ELF-1 (cell line): ENCODE data around the gene ELMOD1.
A peak's percentile ranks its signal among the peaks of the same experiment; 100 is the strongest.

Source experiments
- DNase-seq: peaks from one replicate; pipeline ENCODE4 v3.0.0-alpha.2; 2016; ENCODE audit warnings: low read depth, low spot score

ELMOD1 gene

DNA sequence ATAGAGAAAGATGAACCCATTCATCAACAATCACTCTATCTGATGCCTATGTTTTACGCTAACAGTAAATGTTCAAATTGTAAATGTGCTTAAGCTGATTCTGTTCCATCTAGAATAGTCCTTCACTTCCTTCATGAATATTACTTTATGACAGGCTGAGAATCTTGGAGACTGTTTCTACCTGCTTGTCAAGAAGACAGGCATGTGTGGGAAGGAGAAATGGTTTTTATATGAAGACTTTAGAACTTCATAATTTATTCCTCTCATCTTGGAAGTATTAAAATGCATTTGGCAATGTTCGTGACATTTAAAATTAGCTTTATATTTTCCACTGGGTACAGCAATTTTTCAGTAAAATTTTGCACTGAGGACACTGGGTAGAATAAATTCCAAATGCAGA, 41.0 kb downstream of the ELMOD1 start:
- no peak for DNase-seq

DNA sequence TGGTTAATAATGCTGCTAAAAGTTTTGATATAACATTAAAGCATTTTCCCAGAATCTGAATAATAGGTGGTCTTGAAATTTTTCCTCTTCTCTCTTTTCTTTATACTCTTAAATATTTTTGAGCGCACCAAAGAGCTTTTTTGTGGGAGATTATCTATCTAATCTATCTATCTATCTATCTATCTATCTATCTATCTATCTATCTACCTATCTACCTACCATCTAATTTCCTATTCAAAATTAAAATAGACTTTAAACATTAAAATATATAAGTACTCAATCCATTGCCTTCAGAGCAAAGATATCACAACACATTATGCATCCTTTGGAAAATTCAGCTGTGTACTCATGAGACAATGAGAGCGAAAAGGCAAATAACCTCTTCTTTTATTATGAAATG, 55.8 kb downstream of the ELMOD1 start:
- DNase-seq, result no peak

DNA sequence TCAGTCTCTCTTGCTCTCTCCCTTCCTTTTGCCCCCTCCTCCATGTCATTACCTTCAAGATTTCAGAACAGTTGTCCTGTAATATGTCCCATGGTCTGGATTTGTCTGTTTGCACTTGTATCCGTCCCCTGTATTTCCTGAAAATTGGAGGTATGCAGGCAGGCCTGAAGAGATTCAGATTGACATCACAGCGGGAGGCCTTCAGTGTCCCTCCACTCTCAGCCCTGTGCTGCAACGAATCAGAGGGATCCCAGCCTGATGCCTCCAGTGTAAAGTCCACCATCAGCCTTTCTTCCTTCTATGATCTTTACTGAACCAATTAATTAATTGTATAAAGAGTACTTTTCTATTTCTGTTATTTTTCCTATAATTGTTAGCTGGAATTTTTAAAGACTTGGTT, 57.3 kb downstream of the ELMOD1 start:
- peak; percentile 20 for DNase-seq

DNA sequence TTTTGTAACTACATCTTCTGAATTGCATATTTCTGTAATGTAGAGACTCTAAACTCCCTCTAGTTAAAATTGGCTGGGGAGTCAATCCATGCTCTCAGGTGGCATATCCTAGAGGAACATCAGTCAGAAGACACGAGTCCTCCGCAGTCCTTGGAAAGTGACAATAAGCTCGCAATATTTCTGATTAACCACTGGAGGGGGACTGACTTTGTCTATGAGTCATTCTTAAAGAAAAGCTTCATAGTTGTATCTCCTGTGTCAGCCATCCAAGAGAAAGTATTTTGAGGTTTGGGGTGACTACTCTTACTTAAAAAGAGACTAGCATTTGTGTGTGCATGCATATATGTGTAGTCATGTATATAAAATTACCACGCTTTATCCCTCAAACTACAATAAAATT, 60.7 kb downstream of the ELMOD1 start:
- DNase-seq, result no peak

DNA sequence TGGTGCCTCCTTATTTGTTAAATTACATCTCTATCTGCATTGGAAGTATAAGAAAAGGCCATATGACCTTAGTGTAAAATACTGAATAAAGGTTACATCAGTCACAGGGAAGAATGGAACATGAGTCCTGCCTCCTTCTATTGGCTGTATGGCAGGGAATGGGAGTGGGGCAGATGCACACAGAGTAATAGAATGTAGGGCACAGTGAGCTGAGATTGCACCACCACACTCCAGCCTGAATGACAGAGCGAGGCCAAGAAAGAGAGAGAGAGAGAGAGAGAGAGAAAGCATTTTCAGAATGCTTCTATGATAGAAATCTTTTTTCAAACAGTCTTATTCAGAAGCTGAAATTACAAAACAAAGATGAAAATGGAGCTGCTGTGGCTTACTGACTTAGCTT, 62.1 kb downstream of the ELMOD1 start:
- DNase-seq, result no peak

DNA sequence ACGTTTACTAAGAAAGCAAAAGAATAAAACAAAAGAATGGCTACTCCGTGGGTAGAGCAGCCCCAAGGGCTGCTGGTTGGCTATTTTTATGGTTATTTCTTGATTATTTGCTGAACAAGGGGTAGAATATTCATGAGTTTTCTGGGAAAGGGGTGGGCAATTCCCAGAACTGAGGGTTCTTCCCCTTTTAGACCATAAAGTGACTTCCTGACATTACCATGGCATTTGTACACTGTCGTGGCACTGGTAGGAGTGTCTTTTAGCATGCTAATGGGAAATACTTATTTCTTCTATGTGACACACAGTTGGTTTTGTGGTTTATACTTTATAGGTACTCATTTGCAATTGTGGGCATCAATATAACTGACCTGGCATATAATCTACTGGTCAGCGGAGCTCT, 64.7 kb downstream of the ELMOD1 start:
- DNase-seq, result no peak

DNA sequence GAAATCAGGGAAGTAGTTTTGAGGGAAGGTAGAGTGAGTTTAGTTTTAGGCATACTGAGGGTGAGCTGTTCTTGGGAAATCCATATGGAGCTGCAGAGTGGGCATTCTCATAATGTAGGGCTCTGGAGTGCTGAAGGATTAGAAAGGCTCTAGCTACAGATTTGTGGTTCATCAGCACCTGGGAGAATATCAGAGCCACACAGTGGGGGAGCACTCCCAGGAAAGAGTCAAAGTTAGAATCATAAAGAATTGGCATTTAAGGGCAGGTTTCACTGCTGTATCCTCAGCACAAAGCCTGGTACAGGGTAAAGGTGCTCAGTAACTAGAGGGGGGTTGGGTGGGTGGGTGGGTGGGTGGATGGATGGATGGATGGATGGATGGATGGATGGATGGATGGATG, 68.4 kb downstream of the ELMOD1 start:
- DNase-seq, result no peak

DNA sequence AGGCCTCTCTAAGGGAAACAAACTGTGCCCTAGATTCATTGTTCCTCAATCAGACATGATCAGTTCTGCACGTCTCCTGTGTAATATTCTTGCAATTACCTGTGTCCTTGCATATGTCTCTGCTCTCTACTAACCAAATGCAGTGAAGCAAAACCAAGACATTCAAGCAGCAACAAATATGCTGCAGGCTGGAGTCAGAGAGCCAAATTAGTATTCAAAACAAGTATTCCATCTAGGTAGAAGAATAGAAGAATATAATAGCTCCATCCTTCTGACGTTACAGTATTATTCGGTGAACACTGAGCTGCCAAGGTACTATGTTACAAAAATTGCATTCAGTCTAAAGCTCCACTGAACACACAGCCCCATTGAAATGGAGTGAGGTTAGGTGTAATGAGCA, 69.1 kb downstream of the ELMOD1 start:
- no peak for DNase-seq

DNA sequence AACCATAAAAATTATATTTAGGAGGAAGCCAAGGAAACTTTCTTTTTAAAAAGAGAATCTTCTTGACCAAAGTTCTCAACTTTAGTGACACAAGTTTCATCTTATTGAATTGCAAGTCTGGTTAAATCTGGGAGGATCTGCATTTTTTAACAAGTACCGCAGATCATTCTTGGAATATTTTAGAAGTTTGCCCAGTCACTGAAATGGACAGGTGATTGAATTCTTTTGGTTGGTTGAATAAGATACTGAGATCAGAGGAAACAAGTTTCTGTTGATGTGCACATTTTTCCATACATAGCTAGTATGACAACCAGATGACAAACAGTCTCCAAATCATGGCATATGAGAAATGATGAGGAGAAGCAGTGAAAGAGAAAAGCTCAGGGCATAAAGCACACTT, 70.7 kb downstream of the ELMOD1 start:
- DNase-seq, result no peak

DNA sequence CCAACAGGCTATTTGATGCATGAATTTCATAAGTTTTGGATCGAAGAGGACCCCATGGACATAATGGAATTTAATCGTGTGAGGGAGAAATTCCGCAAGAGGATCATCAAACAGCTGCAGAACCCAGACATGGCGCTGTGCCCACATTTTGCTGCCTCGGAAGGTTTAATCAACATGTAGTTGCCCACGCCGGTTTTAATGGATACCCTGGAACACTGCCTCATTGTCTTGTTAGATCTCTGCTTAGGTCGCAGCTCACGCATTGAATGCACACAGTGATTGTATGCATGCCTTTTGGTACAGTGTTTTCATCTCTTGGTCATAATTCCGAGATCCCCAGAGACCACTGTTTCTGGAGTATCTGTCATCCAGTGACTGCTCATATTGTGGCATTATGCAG, 74.1 kb downstream of the ELMOD1 start:
- DNase-seq, result no peak

DNA sequence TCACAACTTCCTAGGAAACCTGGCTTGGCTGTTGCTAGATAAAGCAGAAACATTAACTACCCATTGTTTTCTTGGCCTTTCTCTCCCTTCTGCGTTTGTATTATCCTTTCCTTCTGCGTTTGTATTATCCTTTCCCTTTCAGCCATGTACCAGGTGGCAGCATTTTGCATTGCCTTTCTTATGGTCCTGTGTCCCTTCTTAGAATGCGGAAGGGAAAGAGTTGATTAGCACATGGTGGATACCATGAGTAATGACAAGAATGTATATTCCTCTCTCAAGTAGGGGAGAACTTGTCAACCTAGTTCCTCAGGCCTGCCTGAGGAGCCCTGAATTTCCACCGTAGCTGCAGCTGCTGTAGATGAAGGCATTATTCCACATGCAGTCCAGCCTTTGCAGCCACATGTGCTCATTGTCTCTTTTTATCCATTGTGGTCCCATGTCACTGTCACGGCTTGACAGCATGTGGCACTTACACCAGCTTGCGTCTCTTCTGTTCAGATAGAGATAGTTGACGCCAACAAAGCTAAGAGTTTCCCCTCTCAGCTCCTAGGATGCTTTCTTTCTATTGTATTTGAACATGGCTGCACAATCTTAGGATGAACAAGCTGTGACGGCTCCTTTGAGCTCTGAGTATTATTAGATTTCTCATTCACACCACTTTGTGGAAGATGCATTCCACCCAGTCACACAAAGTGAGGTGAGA, 76.1 kb downstream of the ELMOD1 start:
- no peak for DNase-seq

DNA sequence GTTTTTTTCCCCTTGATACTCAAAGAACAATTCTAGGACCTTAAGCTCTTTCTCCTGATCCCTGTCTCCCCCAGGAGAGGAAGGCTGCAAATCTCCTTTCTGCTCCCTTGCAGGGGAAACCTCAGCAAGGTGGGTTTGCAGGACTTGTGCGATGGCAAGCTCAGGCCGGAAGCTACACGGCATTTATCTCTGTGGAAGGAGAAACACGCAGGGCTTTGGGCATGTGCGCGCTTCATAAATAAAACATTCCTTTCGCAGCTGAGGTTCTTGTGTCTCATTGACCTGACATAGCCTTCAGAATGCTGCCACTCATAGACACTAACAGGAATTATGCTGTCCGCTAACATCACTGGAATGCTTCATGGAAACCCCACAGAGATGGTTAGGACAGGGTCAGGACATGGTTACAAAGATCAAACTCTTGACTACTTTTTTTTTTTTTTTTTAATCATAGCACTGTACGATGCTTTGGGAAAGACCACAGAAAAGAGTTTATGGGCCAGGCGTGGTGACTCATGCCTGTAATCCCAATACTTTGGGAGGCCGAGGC, 78.3 kb downstream of the ELMOD1 start:
- no peak for DNase-seq

DNA sequence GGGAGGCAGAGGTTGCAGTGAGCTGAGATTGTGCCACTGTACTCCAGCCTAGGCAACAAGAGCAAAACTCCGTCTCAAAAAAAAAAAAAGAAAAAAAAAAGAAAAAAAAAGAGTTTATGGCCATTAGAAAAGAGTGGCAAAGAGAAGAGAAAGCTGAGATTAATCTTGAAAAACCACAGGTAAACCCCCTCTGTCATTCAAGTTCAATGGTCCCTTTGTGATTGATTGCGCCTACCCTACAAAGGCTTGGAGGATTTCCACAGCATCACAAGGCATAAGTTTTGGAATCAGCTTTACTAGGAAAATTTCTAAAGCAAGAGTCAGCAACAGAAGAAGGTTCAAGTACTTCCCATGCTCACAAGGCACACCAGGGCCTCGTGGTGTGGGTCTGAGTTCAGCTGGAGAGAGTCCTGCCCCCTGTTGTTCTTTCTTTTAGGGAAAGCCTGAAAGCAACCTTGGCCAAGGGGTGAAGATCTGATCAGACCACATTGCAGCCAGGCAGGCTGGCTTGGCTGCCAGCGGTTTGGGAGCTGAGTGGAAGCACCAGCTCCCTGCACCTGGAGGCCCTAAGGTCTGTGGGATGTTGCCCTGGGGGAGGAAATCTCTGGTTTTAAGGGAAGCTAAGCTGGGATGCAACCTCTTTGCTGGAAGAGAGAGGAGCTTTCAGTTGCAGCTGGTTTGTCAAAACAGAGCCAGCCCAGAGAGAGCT, 79.1 kb downstream of the ELMOD1 start:
- DNase-seq, result peak; percentile 10

DNA sequence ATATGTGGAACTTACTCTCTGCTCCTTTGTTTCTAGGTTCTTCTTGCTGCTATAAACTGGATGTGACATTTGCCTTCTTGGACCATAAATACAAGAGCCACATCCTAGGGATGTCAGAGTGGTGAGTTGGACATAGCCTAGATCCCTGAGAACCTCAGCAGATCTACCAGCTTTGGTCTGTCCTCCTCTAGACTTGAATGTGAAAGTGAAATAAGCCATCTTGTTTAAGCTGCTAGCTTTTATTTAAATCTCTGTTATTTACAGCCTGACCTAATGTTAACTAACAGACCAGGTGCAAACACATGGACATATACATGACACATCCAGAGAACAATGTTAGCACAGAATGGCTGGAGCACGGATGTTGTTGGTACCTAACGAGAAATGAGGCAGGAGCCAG, 85.0 kb downstream of the ELMOD1 start:
- no peak for DNase-seq

DNA sequence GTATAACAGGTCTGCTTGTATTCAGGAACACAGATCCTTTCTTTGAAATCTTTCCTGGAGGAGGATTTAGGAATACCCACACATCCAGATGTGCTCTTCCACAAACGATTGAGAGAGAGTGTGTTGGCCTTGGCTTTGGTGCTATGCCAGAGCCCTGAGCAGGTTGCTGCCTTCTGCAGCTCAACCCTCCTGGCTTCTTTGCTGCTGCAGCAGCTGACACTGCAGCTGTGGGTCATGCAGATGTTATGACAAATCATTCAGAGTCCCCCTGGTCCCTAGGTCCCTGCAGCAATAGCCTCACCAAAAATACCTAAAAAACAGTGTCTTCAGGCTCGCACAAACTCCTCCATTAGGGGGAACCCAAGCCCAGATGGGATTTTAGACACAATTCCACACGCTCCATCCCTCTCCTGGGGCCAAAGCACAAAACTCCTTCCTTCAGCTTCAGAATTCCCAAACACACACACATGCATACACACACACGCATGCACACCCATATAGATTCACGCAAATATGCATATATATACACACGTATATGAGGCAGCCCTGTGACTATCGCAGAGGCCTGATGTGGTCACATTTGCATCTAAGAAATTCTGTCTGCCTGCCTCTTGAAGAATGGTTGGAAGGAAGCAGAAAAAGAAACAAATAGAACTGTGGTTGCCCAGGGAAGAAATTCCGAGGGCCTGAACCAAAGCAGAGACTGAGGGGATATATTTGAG, 85.5 kb downstream of the ELMOD1 start:
- DNase-seq, result no peak

DNA sequence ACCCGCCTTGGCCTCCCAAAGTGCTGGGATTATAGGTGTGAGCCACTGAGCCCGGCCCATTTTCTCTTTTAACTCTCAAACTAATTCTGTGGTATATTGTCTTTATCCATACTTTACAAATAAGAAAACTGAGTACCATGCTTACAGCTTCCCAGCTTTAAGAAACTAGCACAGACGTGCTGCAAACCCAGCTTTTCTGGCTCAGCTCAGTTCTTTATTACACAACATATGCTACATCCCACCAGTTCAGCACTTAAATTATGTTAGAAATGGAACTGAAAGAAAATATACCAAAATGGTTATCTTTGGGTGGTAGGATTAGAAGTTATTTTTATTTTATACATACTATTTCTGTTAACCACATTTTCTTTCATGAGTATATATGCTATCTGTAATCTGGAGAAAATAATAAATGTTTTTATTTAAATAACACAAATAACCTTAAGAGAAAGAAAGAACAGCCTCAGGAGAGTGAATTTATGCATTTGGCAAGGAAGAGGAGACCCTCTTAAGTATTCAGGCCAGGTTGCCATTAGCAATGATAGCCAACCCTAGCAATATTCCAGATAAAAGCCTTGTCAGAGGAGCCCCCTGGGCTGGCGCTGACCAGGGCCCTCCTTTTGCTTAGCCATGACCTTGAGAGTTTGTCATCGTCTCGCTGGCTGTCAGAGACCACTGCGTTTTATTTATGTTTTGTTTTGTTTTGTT, 87.1 kb downstream of the ELMOD1 start:
- no peak for DNase-seq

DNA sequence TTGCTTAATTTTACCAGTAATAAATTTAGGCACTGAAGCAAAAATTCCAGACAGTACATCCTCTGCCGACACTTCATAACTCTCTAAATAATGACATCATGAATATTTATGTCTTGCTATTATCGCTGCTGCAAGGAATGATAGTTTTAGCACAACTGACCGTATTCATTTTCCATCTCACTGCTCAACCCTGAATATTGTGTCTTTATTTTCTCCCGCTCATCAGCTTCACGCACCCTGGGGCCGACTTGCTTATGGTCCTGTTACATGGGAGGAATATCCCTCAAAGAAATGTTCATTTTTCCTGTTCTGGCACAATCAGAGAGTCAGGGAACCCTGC, 87.7 kb downstream of the ELMOD1 start:
- DNase-seq, result no peak

DNA sequence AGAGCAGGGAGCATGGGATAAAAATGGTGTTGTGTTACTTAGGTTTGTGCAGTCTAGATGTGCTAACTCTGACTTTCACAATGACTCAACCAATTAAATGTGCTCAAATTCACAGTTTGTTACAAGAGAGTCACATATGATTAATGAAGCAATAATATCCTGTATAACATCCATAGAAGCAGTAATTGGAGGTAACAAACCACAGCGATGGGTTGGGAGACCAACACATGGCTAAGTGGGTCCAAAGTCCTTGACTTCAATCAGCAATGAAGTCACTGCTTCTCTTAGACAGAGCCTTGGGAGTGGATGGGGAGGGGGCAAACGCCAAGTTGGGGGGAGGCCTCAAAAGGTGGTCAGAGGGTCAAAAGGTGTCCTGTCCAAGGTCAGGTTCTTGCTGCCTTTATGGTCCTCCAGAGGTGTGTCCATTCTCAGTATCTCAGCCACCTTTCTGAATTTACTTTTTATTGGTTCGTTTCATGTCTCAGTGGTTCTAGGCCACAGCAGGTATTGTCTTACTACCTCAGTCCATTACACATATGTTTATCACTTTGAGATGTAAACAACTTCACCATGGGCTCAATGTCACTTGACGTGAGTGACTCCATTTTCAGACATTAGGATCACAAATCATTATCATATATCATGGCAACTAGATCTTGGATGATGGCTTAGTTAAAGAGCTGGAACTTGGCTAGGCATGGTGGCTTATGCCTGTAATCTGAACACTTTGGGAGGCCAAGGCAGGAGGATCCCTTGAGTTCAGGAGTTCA, 88.5 kb downstream of the ELMOD1 start:
- DNase-seq, result no peak

DNA sequence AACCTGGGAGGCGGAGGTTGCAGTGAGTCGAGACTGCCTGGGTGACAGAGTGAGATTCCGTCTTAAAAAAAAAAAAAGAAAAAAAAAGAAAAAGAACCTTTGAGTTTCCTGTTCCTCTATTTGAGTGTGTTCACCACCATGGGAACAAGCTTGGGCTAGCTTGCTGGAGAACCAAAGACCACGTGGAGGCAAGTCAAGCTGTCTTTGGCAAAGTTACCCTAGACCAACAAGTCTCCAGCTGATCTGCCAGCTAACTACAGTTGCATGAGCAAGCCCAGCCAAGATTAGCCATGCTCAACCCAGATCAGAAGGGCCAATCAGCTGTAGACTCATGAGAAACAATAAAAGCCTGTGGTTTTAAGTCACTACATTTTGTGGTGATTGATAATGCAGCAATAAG, 91.2 kb downstream of the ELMOD1 start:
- DNase-seq, result no peak

DNA sequence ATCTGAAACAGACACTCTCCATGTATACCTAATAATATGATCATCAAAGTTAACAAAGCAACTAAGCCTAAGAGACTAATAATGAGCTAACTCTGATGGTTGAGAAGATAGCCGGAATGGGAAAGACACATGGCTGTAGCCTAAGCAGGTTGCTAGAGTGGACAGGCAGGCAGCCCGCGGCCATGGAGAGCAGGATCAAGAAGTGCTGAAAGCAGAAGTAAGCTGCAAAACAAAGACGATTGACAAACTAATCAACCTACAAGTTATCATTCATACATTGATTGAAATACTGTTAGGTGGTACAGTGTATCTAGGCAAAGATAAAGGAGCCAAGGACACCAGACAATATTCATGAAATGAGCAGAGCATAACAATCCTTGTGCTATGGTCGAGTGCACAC, 91.6 kb downstream of the ELMOD1 start:
- DNase-seq, result no peak

DNA sequence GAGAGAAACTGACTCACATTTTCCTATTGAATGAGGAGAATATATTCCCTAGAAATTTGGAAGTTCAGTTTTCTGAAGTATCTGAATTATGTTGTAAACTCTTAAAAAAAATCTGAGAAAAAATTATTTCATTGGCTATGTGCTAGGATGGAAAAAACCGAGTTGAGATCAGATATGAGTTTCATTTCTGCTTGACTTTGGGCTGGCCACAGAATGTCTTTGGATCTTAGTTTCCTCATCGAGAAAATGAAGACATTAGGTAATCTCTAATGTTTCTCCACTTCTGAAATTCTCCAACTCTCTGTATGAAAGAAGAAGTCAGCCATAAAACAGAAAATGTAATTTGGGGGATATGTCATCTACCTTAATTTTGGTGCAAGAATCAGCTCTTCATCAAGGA, 92.1 kb downstream of the ELMOD1 start:
- no peak for DNase-seq
